Body of pancreas (tissue), 4 donors: ENCODE results near the gene SDC3. TPM values are rescaled to one million over a fixed set of nuclear protein-coding genes. Genes with fewer than 3 reads are reported as not detected.

Experiments used
- ATAC-seq: fragments of 150-250 bp; one replicate; pipeline ENCODE4 v1.9.1; 2016
- DNase-seq, 4 donors: peaks; one replicate each; pipeline ENCODE4 v3.0.0-alpha.2; 2019
- H3K27ac ChIP-seq, 4 donors: fragments of 200-600 bp; sonication (generic); 1 replicate in 3 of 4; 2 replicates in 1 of 4; pipeline versions ENCODE4 v1.5.1 to v1.6.1; 2016 to 2019; ENCODE audit warnings: mild to moderate bottlenecking in 1 of 4, mixed read lengths in 1 of 4, moderate library complexity in 1 of 4
- H3K27me3 ChIP-seq, 2 donors: fragments of 200-600 bp; sonication (generic); one replicate each; pipeline ENCODE4 v1.6.0; 2016; ENCODE audit warnings: mild to moderate bottlenecking in 1 of 2
- H3K36me3 ChIP-seq, 2 donors: fragments of 200-600 bp; sonication (generic); replicated peaks in 1 of 2; 2 replicates each; pipeline ENCODE4 v1.5.1; 2016; ENCODE audit warnings: low read depth in 2 of 2; ENCODE audit not compliant: insufficient read depth in 1 of 2
- H3K4me1 ChIP-seq: fragments of 200-600 bp; sonication (generic); one replicate; pipeline ENCODE4 v1.6.0; 2016
- H3K4me3 ChIP-seq, 2 donors: fragments of 200-600 bp; sonication (generic); 1 replicate in 1 of 2; 2 replicates in 1 of 2; pipeline ENCODE4 v1.5.1; 2016 to 2019
- H3K9me3 ChIP-seq, 3 donors: fragments of 200-600 bp; sonication (generic); 1 replicate in 2 of 3; 2 replicates in 1 of 3; pipeline ENCODE4 v1.5.1; 2016
- POLR2A ChIP-seq, 3 donors: fragments of 450-650 bp; IDR thresholded peaks; one replicate each; pipeline ENCODE4 v1.6.1; 2016; ENCODE audit warnings: antibody characterized with exemption in 3 of 3, mild to moderate bottlenecking in 2 of 3
- WGBS, 2 donors: methylation state at CpG; one replicate each; pipeline ENCODE4 v1.1.5; 2017; 5-methylcytosine and 5-hydroxymethylcytosine counted together
- intact Hi-C: fragments of 100-400 bp; cut with DNase I; formaldehyde crosslinking; loops from one replicate; pipeline ENCODE4 v1.15.1; 2023
- total RNA-seq, 2 donors: library from RNA; depleted of rRNA; stranded (reverse); fragments of >200 nt; gene quantifications; one replicate each; pipeline ENCODE4 v1.1.0, GENCODE V29; 2016
- TF ChIP-seq, protein P1 (sequence below), 7 experiments: fragments of 450-650 bp in 4 of 7; fragments of 200-600 bp in 3 of 7; sonication (generic) in 3 of 7; IDR thresholded peaks; one replicate each; pipeline ENCODE4 v1.5.1; 2016 to 2019; ENCODE audit warnings: antibody characterized with exemption in 7 of 7

SDC3 gene
- total RNA-seq, 2 donors from 2014 or later, result 7.8 to 19.1 TPM

- Histone ChIP-seq H3K4me1 (no peaks in the 10 kb centered on the region), H3K4me3 (no peak overlapping the region), H3K9me3 (no peaks in the 10 kb centered on the region), H3K27me3 (no peaks in the 10 kb centered on the region), H3K27ac (no peak overlapping the region), H3K36me3 (no peaks in the 10 kb centered on the region)
- no peak for TF ChIP-seq POLR2A (IDR thresholded peaks at IDR 0.05)
- TF ChIP-seq, protein P1, sequence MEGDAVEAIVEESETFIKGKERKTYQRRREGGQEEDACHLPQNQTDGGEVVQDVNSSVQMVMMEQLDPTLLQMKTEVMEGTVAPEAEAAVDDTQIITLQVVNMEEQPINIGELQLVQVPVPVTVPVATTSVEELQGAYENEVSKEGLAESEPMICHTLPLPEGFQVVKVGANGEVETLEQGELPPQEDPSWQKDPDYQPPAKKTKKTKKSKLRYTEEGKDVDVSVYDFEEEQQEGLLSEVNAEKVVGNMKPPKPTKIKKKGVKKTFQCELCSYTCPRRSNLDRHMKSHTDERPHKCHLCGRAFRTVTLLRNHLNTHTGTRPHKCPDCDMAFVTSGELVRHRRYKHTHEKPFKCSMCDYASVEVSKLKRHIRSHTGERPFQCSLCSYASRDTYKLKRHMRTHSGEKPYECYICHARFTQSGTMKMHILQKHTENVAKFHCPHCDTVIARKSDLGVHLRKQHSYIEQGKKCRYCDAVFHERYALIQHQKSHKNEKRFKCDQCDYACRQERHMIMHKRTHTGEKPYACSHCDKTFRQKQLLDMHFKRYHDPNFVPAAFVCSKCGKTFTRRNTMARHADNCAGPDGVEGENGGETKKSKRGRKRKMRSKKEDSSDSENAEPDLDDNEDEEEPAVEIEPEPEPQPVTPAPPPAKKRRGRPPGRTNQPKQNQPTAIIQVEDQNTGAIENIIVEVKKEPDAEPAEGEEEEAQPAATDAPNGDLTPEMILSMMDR (IDR thresholded peaks at IDR 0.05), result no peak
- 63 to 73% methylated on average over 4 of the region's 4 CpGs for WGBS, 2 donors
- DNase-seq (no peak), ATAC-seq (no peak)
- intact Hi-C loops, result loop anchor here (5.0 kb wide), 2 partner anchors 133 to 193 kb away; partner anchors contain the start of gene MATN1
These were observed 6.4 kb upstream of the SDC3 start for GRCh38 chr1:30914931-30915330.

DNA sequence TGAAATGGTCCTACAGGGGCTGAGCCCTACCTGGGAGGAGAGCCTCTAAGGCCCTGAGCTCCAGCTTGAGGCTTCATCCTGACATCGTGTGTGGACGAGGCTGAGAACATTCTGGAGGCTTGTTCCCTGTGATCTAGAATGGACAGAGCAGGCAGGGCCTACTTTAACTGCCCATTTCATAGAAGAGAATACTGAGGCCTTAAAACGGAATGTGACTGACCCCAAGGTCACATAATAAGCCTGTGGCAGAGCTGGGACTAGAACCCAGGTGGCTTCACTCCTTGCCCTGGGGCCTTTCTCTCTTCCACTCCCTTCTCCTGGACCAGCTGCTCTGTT, 6.0 kb upstream of the SDC3 start:
- ATAC-seq (no peak), DNase-seq (peak in 1 of 4 donors; percentile 5)
- no peak overlapping the region for H3K27ac ChIP-seq
- no peaks in the 10 kb centered on the region for H3K9me3 ChIP-seq
- no peak overlapping the region for H3K4me3 ChIP-seq
- no peaks in the 10 kb centered on the region for H3K27me3 ChIP-seq
- 76 to 79% methylated on average over 3 of the region's 3 CpGs for WGBS, 2 donors
- intact Hi-C loops, result loop anchor here (5.0 kb wide), 2 partner anchors 132 to 192 kb away; partner anchors contain the start of gene MATN1
- TF ChIP-seq POLR2A (IDR thresholded peaks at IDR 0.05), result no peak
- TF ChIP-seq, protein P1 (IDR thresholded peaks at IDR 0.05), result no peak
- H3K4me1 ChIP-seq, result peaks cover under 1% of the 10 kb centered on the region
- H3K36me3 ChIP-seq, result no peaks in the 10 kb centered on the region

GRCh38 chr1:30912913-30913652, 4.5 kb upstream of the SDC3 start:
- Histone ChIP-seq H3K4me1 (peaks cover 7% of the 10 kb centered on the region), H3K27ac (peak overlapping the region in 1 of 4 donors; percentile 49), H3K36me3 (no peaks in the 10 kb centered on the region), H3K27me3 (no peaks in the 10 kb centered on the region), H3K9me3 (no peaks in the 10 kb centered on the region), H3K4me3 (no peak overlapping the region)
- WGBS, 2 donors, result 67 to 68% methylated on average over 6 to 10 of the region's 10 CpGs
- ATAC-seq, result no peak
- TF ChIP-seq POLR2A (IDR thresholded peaks at IDR 0.05), result no peak
- TF ChIP-seq, protein P1 (IDR thresholded peaks at IDR 0.05), result no peak
- DNase-seq, result peak in 3 of 4 donors; percentile 31 to 81 (median 35)
- intact Hi-C loops, result loop anchor here (2.0 to 5.0 kb wide), 3 partner anchors 110 to 191 kb away; partner anchors contain the start of gene MATN1

DNA sequence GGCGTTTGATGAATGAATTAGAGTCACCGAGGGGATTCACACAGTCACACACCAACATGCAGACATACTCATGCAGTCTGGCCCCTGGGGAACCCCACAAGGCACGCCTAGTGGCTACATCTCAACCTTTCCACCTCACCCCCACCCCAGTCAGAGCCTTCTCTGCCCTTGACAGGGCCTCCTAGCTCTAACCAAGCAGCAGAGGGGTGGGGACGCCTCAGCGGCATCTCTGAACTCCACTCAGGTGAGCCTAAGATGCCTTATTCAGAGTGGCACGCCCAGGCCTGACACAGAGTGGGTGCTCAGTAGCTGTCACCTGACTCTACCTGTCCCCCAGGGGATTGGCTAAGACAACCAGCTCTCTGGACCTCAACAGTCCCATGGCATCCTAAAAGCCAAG, 3.7 kb upstream of the SDC3 start:
- no peak for DNase-seq
- ATAC-seq, result no peak
- intact Hi-C loops, result loop anchor here (2.0 to 5.0 kb wide), 3 partner anchors 109 to 190 kb away; partner anchors contain the start of gene MATN1
- WGBS, 2 donors, result 17 to 69% methylated on average over 2 to 6 of the region's 6 CpGs
- Histone ChIP-seq H3K9me3 (no peaks in the 10 kb centered on the region), H3K27me3 (no peaks in the 10 kb centered on the region), H3K27ac (no peak overlapping the region), H3K4me3 (no peak overlapping the region), H3K36me3 (no peaks in the 10 kb centered on the region), H3K4me1 (peaks cover 15% of the 10 kb centered on the region)
- TF ChIP-seq, protein P1 (IDR thresholded peaks at IDR 0.05), result no peak
- TF ChIP-seq POLR2A (IDR thresholded peaks at IDR 0.05), result no peak
